Fibroblast of lung (primary cell): Measurements from ENCODE around the gene SNAPC2. TPM values are rescaled to one million over a fixed set of nuclear protein-coding genes. Genes with fewer than 3 reads are reported as not detected.
"Not testable (repeated sequence)": the region's sequence is repeated elsewhere in the genome, so short reads cannot be mapped to it uniquely, and the experiment has no call there.

Experiments
- DNase-seq, 2 donors: peaks; one replicate each; pipeline versions ENCODE4 v3.0.0 to v3.0.0-alpha.2; 2010; ENCODE audit warnings: low read depth in 2 of 2
- H2AFZ ChIP-seq: 2 replicates; pipeline ENCODE4 v1.5.1; 2012; ENCODE audit warnings: low read length, control low read depth, inconsistent platforms
- H3K27ac ChIP-seq: 2 replicates; pipeline ENCODE4 v1.5.1; 2011; ENCODE audit warnings: low read length, control low read depth; ENCODE audit not compliant: insufficient read depth
- H3K27me3 ChIP-seq: 2 replicates; pipeline ENCODE4 v1.5.1; 2011; ENCODE audit warnings: mild to moderate bottlenecking, low read length; ENCODE audit not compliant: control insufficient read depth, insufficient read depth
- H3K36me3 ChIP-seq: 2 replicates; pipeline ENCODE4 v1.5.1; 2011; ENCODE audit warnings: low read length; ENCODE audit not compliant: control insufficient read depth, insufficient read depth
- H3K4me1 ChIP-seq: 2 replicates; pipeline ENCODE4 v1.5.1; 2011; ENCODE audit warnings: low read length; ENCODE audit not compliant: control insufficient read depth, insufficient read depth; ENCODE audit errors: extremely low read depth
- H3K4me2 ChIP-seq: 2 replicates; pipeline ENCODE4 v1.5.1; 2011; ENCODE audit warnings: low read length, control low read depth; ENCODE audit not compliant: insufficient read depth; ENCODE audit errors: extremely low read depth
- H3K4me3 ChIP-seq, 4 experiments: fragments of 200-600 bp in 1 of 4; sonication (generic) in 1 of 4; replicated peaks in 1 of 4; 2 replicates each; pipeline ENCODE4 v1.5.1; 2011 to 2016; ENCODE audit warnings: low read length in 4 of 4, low read depth in 3 of 4, mild to moderate bottlenecking in 3 of 4, control low read depth in 2 of 4, inconsistent platforms in 1 of 4, mixed read lengths in 1 of 4; ENCODE audit not compliant: insufficient read depth in 1 of 4; ENCODE audit errors: control extremely low read depth in 1 of 4
- H3K79me2 ChIP-seq: 2 replicates; pipeline ENCODE4 v1.5.1; 2012; ENCODE audit warnings: mild to moderate bottlenecking, low read length, inconsistent platforms; ENCODE audit not compliant: control insufficient read depth, insufficient read depth
- H3K9ac ChIP-seq: 2 replicates; pipeline ENCODE4 v1.5.1; 2011; ENCODE audit warnings: mild to moderate bottlenecking, low read length, control low read depth; ENCODE audit not compliant: insufficient read depth
- H3K9me3 ChIP-seq: 2 replicates; pipeline ENCODE4 v1.5.1; 2012; ENCODE audit warnings: low read depth, low read length; ENCODE audit not compliant: control insufficient read depth, insufficient read depth
- H4K20me1 ChIP-seq: 2 replicates; pipeline ENCODE4 v1.5.1; 2011; ENCODE audit warnings: low read length; ENCODE audit not compliant: control insufficient read depth, insufficient read depth; ENCODE audit errors: extremely low read depth
- EZH2 ChIP-seq: IDR thresholded peaks from 2 replicates; pipeline ENCODE4 v1.5.1; 2012; ENCODE audit warnings: low read length, control low read depth, mild to moderate bottlenecking; ENCODE audit errors: missing control alignments
- polyA plus RNA-seq, 2 donors: library from polyadenylated mRNA; depleted of rRNA in 1 of 2; stranded (reverse) in 1 of 2; unstranded in 1 of 2; fragments of >200 nt; gene quantifications; 2 replicates each; pipeline ENCODE4 v1.2.1, GENCODE V29; 2011 to 2012; ENCODE audit warnings: missing spikeins in 1 of 2
- total RNA-seq: library from RNA; depleted of rRNA; stranded (reverse); fragments of >200 nt; gene quantifications from 2 replicates; pipeline ENCODE4 v1.2.1, GENCODE V29; 2014
- TF ChIP-seq, protein P1 (sequence below), 2 donors: IDR thresholded peaks in 1 of 2; conservative IDR thresholded peaks in 1 of 2; 1 replicate in 1 of 2; 2 replicates in 1 of 2; pipeline ENCODE4 v1.5.1; 2011 to 2012; ENCODE audit warnings: low read length in 2 of 2, control low read depth in 1 of 2, inconsistent platforms in 1 of 2, low read depth in 1 of 2, mild to moderate bottlenecking in 1 of 2

SNAPC2 gene
- total and polyA plus RNA-seq, 2 donors (not counting 1 experiment from before 2014, with no cell fraction given), result 11.4 to 13.4 TPM

DNA sequence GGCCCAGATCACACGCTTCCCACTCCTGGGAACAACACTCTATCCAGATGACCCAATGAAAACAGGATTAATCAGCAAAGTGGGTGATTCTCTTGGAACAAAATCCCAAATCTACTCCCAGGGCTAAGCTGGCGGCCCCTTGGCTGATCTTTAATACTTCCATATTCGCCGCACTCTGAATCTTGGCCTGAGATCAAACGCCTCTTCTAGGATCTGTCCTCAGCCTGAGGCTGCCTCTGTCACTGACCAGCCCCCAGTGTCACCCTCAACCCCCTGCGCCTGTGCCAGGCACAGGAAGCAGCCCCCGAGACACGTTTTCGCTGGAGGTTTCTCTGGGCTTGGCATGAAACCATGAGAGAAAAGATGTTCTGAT is 8.2 kb downstream of the SNAPC2 start:
- H3K4me2 ChIP-seq, result peak overlapping the region; percentile 78
- peak in 1 of 2 donors; percentile 29 for DNase-seq

DNA sequence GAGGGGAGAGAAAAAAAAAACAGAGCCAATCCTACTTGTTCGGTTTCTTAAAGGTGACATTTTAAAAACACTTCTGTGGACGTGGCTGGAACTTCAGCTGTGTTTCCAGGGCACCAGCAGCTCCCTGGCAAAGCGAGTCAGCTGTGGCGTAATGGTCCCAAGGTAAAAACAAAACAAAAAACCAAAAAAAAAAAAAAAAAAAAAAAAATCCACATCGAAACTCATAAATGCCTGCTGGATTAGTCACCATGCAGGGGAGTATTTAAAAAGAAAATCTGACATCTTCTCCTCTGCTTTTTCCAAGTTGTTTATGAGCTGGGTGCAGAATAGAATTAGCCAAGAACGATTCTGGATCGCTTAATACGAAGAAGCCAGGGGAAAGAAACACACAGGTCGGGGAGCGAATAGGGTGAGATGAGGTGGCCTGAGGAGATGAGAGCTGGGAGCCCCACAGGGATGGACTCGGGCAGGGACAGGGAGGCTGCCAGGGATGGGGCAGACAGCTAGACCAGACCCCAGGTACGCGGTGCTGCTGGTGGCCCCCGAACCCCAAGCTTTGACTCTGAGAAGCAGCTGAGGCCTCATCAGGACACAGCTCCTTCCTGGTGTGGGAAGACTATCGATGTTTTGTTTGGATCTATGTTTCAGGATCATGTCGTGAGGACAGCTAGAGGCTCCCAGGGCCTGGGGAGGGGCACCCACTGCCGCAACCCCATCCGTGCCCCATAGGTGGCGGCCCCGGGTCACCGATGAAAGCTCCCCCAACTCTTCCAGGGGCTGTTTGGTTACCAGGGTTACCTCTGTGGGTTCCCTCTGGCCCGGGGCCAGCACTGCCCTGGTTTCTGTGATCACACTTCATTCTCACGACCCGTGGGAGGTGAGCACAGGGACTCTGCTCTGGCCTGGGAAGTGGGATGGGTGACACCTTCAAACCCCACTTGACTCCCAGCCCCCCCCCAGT is 8.9 kb downstream of the SNAPC2 start:
- Histone ChIP-seq H3K9me3 (no peaks in the 10 kb centered on the region), H3K27ac (peak overlapping the region; percentile 92), H3K79me2 (no peaks in the 10 kb centered on the region), H3K9ac (peak overlapping the region; percentile 64), H3K4me1 (peaks cover 24% of the 10 kb centered on the region), H4K20me1 (no peaks in the 10 kb centered on the region), H2AFZ (no peak overlapping the region), H3K27me3 (no peaks in the 10 kb centered on the region), H3K4me3 (peak overlapping the region in 2 of 4 experiments; percentile 14 to 21), H3K36me3 (peaks cover 30% of the 10 kb centered on the region), H3K4me2 (peak overlapping the region; percentile 86)
- TF ChIP-seq, protein P1, sequence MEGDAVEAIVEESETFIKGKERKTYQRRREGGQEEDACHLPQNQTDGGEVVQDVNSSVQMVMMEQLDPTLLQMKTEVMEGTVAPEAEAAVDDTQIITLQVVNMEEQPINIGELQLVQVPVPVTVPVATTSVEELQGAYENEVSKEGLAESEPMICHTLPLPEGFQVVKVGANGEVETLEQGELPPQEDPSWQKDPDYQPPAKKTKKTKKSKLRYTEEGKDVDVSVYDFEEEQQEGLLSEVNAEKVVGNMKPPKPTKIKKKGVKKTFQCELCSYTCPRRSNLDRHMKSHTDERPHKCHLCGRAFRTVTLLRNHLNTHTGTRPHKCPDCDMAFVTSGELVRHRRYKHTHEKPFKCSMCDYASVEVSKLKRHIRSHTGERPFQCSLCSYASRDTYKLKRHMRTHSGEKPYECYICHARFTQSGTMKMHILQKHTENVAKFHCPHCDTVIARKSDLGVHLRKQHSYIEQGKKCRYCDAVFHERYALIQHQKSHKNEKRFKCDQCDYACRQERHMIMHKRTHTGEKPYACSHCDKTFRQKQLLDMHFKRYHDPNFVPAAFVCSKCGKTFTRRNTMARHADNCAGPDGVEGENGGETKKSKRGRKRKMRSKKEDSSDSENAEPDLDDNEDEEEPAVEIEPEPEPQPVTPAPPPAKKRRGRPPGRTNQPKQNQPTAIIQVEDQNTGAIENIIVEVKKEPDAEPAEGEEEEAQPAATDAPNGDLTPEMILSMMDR (conservative IDR thresholded peaks at IDR 0.05 in 1 of 2, IDR thresholded peaks at IDR 0.05 in 1 of 2; ENCODE audit: low read depth in 1 of 2, low read length in 2 of 2), result peak; percentile 38 to 42
- TF ChIP-seq EZH2, result no peak
- DNase-seq, result peak; percentile 84 to 85

More for the DNA sequence above, 8.2 kb downstream of the SNAPC2 start:
- H4K20me1 ChIP-seq, result no peaks in the 10 kb centered on the region
- no peaks in the 10 kb centered on the region for H3K79me2 ChIP-seq
- no peak overlapping the region for H2AFZ ChIP-seq
- H3K27ac ChIP-seq, result peak overlapping the region; percentile 92
- peak overlapping the region; percentile 64 for H3K9ac ChIP-seq
- peaks cover 24% of the 10 kb centered on the region for H3K4me1 ChIP-seq
- peaks cover 25% of the 10 kb centered on the region for H3K36me3 ChIP-seq
- no peaks in the 10 kb centered on the region for H3K9me3 ChIP-seq
- H3K4me3 ChIP-seq, result peak overlapping the region in 2 of 4 experiments; percentile 14 to 21
- no peaks in the 10 kb centered on the region for H3K27me3 ChIP-seq
- no peak for TF ChIP-seq EZH2
- TF ChIP-seq, protein P1 (conservative IDR thresholded peaks at IDR 0.05 in 1 of 2, IDR thresholded peaks at IDR 0.05 in 1 of 2; ENCODE audit: low read depth in 1 of 2, low read length in 2 of 2), result no peak

DNA sequence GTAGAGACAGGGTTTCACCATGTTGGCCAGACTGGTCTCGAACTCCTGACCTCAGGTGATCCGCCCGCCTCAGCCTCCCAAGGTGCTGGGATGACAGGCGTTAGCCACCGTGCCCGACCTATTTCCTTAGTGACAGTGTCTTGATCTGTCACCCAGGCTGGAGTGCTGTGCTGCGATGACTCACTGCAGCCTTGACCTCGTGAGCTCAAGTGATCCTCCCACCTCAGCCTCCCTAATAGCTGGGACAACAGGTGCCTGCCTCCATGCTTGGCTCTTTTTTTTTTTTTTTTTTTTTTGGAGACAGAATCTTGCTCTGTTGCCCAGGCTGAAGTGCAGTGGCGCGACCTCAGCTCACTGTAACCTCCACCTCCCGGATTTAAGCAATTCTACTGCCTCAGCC is 9.9 kb downstream of the SNAPC2 start:
- DNase-seq, H2AFZ ChIP-seq, H3K79me2 ChIP-seq, H3K4me2 ChIP-seq, H3K9me3 ChIP-seq, H4K20me1 ChIP-seq, H3K27me3 ChIP-seq, H3K4me3 ChIP-seq, H3K9ac ChIP-seq: not testable (repeated sequence)
- H3K36me3 ChIP-seq, result peaks cover 36% of the 10 kb centered on the region
- H3K27ac ChIP-seq, result peak overlapping the region; percentile 12
- H3K4me1 ChIP-seq, result peaks cover 24% of the 10 kb centered on the region
